Karpas-422 (cell line): ENCODE results near the gene GPR151. TPM values are rescaled to one million over a fixed set of nuclear protein-coding genes. Genes with fewer than 3 reads are reported as not detected.
A peak's percentile ranks its signal among the peaks of the same experiment; 100 is the strongest.

ENCODE experiments used
- DNase-seq: peaks from one replicate; pipeline ENCODE4 v3.0.0-alpha.2; 2015
- H2AFZ ChIP-seq: fragments of 200-600 bp; sonication (generic); 2 replicates; pipeline ENCODE4 v1.6.1; 2014; ENCODE audit warnings: antibody characterized with exemption, low read length, mixed read lengths
- H3K27ac ChIP-seq: fragments of 200-600 bp; sonication (generic); 2 replicates; pipeline ENCODE4 v1.5.1; 2014; ENCODE audit warnings: mild to moderate bottlenecking, low read length, moderate library complexity
- H3K27me3 ChIP-seq: fragments of 200-600 bp; sonication (generic); 2 replicates; pipeline ENCODE4 v1.6.1; 2014; ENCODE audit warnings: low read length, mixed read lengths
- H3K36me3 ChIP-seq: fragments of 200-600 bp; sonication (generic); 2 replicates; pipeline ENCODE4 v1.6.1; 2014; ENCODE audit warnings: low read length, mixed read lengths; ENCODE audit not compliant: insufficient read depth
- H3K4me1 ChIP-seq: fragments of 200-600 bp; sonication (generic); 2 replicates; pipeline ENCODE4 v1.6.1; 2014; ENCODE audit warnings: mild to moderate bottlenecking, low read length, mixed read lengths
- H3K4me2 ChIP-seq: fragments of 200-600 bp; sonication (generic); 2 replicates; pipeline ENCODE4 v1.6.1; 2014; ENCODE audit warnings: low read length, low read depth, mild to moderate bottlenecking; ENCODE audit not compliant: poor library complexity, severe bottlenecking
- H3K4me3 ChIP-seq: fragments of 200-600 bp; sonication (generic); 2 replicates; pipeline ENCODE4 v1.5.1; 2014; ENCODE audit warnings: mild to moderate bottlenecking, antibody characterized with exemption, low read length, mixed read lengths
- H3K79me2 ChIP-seq: fragments of 200-600 bp; sonication (generic); 2 replicates; pipeline ENCODE4 v1.6.1; 2014; ENCODE audit warnings: mild to moderate bottlenecking, low read length, mixed read lengths
- H3K9ac ChIP-seq: fragments of 200-600 bp; sonication (generic); 2 replicates; pipeline ENCODE4 v1.6.0; 2014; ENCODE audit warnings: low read length
- H3K9me2 ChIP-seq: fragments of 200-600 bp; sonication (generic), shearing (Covaris generic); replicated peaks from 2 replicates; pipeline ENCODE4 v1.6.0; 2014; ENCODE audit warnings: mild to moderate bottlenecking, low read length, moderate library complexity; ENCODE audit not compliant: insufficient read depth
- H3K9me3 ChIP-seq: fragments of 300-700, 200-600 bp; sonication (generic); 2 replicates; pipeline ENCODE4 v1.6.1; 2014; ENCODE audit warnings: low read length, mixed read lengths
- H4K20me1 ChIP-seq: fragments of 200-600 bp; sonication (generic); 2 replicates; pipeline ENCODE4 v1.6.1; 2014; ENCODE audit warnings: mild to moderate bottlenecking, antibody characterized with exemption, low read length, low read depth; ENCODE audit not compliant: insufficient read depth
- total RNA-seq: library from RNA; depleted of rRNA; stranded (reverse); fragments of >200 nt; shearing (Covaris generic); gene quantifications from 2 replicates; pipeline ENCODE4 v1.2.3, GENCODE V29; 2014; ENCODE audit warnings: low replicate concordance

Gene GPR151
- total RNA-seq, 1 experiment from 2014 or later, result not detected

DNA sequence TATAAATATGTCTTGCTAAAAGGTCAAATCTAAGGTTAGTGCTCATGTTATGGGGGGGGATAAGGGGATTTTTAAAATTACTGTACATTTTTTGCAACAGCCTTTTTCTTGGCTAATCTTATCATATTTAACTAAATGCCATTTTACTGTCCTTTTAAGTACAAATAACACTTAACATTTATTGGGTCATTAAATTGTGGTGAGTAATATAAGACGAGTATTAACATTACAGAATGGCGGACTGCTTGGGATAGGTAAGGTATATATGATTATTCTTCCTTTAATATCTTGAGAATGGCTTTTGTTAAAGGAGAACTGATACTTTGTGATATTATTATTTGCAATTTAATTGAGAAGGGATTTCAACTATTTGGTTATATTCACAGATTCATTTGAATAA lies 33.2 kb downstream of the GPR151 start:
- H3K9me2 ChIP-seq, result no peaks in the 10 kb centered on the region
- H3K27me3 ChIP-seq, result no peaks in the 10 kb centered on the region
- no peak overlapping the region for H2AFZ ChIP-seq
- no peak overlapping the region for H3K4me3 ChIP-seq
- H3K27ac ChIP-seq, result no peak overlapping the region
- peaks cover 65% of the 10 kb centered on the region for H3K79me2 ChIP-seq
- H3K4me1 ChIP-seq, result no peaks in the 10 kb centered on the region
- no peak overlapping the region for H3K9ac ChIP-seq
- H3K9me3 ChIP-seq, result no peaks in the 10 kb centered on the region
- H3K4me2 ChIP-seq, result no peak overlapping the region
- DNase-seq, result no peak
- H4K20me1 ChIP-seq, result no peaks in the 10 kb centered on the region
- peaks cover 85% of the 10 kb centered on the region for H3K36me3 ChIP-seq

DNA sequence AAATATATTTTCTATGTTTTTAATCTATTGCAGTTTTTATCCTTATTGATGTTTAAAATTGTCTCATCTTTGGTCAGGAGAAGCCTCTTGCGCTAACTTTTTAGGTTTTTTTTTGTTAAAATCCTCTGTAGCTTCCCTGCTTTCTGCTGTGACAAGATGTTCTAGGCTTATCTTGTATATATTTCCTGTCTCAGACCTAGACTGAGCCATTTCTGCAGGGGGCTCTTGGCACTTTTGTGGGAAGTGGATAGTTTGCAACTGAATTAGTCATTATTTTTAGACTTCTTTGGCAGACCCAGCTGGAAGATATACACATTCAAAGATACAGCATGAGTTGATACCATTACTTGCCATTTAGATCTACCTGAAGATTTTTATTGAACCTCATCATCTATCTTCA lies 40.1 kb downstream of the GPR151 start:
- H3K27me3 ChIP-seq, result no peaks in the 10 kb centered on the region
- no peak overlapping the region for H2AFZ ChIP-seq
- H3K4me3 ChIP-seq, result no peak overlapping the region
- no peaks in the 10 kb centered on the region for H3K9me3 ChIP-seq
- H3K27ac ChIP-seq, result no peak overlapping the region
- 0 out of 2 replicates have a peak, but pooled peaks cover 3% of the 10 kb centered on the region for H4K20me1 ChIP-seq
- peaks cover 3% of the 10 kb centered on the region; the same call in 1 of the 2 replicates for H3K4me1 ChIP-seq
- peaks cover 78% of the 10 kb centered on the region for H3K79me2 ChIP-seq
- H3K4me2 ChIP-seq, result no peak overlapping the region
- H3K36me3 ChIP-seq, result peaks cover 67% of the 10 kb centered on the region
- H3K9me2 ChIP-seq, result no peaks in the 10 kb centered on the region
- H3K9ac ChIP-seq, result no peak overlapping the region
- DNase-seq, result no peak

DNA sequence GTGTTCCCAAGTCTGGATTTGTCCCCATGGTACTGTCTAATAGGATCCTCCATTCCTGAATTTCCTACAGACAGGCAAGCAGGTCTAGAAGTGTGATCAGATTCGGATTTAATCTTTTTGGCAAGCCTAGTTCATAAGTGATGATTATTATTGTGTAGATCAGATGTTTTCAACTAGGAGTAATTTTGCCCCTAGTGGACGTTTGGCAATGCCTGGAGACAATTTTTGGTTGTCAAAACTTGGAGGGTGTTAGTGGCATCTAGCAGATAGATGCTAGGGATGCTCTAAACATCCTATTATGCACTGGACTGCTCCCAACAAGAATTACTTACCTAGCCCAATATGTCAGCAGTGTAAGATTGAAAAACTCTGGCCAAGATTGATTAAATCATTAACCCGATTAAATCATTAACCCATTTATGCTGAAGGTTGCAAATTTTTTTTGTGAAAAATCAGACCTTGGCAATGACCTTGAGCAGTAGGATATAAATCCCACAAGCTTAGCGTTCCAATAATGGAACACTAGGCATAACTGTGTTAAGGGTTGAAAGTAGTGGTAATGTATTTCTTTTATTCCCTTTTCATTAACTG lies 40.7 kb downstream of the GPR151 start:
- Histone ChIP-seq H3K27ac (no peak overlapping the region), H3K9me2 (no peaks in the 10 kb centered on the region), H3K4me2 (no peak overlapping the region), H3K27me3 (no peaks in the 10 kb centered on the region), H3K79me2 (peaks cover 79% of the 10 kb centered on the region), H3K4me3 (no peak overlapping the region), H3K9ac (no peak overlapping the region), H3K4me1 (peaks cover 3% of the 10 kb centered on the region; the same call in 1 of the 2 replicates), H4K20me1 (0 out of 2 replicates have a peak, but pooled peaks cover 3% of the 10 kb centered on the region), H3K36me3 (peaks cover 67% of the 10 kb centered on the region), H3K9me3 (no peaks in the 10 kb centered on the region), H2AFZ (no peak overlapping the region)
- DNase-seq, result peak; percentile 56

DNA sequence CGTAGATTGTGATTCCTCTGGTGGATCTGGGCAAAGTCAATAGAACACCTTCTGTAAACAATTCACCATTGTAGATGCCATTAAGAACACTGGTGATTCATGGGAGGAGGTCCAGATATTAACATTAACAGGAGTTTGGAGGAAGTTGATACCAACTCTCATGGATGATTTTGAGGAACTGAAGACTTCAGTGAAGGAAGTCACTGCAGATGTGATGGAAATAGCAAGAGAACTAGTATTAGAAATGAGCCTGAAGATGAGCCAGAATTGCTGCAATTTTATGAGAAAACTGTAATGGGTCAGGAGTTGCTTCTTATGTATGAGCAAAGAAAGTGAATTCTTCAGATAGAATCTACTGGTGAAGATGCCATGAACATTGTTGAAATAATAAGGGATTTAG lies 41.9 kb downstream of the GPR151 start:
- Histone ChIP-seq H3K27ac (no peak overlapping the region), H3K9ac (no peak overlapping the region), H3K9me2 (no peaks in the 10 kb centered on the region), H3K36me3 (peaks cover 65% of the 10 kb centered on the region), H3K4me1 (peaks cover 3% of the 10 kb centered on the region; the same call in 1 of the 2 replicates), H3K4me3 (no peak overlapping the region), H3K9me3 (no peaks in the 10 kb centered on the region), H4K20me1 (0 out of 2 replicates have a peak, but pooled peaks cover 3% of the 10 kb centered on the region), H3K79me2 (peaks cover 82% of the 10 kb centered on the region), H3K4me2 (no peak overlapping the region), H2AFZ (no peak overlapping the region), H3K27me3 (no peaks in the 10 kb centered on the region)
- no peak for DNase-seq

DNA sequence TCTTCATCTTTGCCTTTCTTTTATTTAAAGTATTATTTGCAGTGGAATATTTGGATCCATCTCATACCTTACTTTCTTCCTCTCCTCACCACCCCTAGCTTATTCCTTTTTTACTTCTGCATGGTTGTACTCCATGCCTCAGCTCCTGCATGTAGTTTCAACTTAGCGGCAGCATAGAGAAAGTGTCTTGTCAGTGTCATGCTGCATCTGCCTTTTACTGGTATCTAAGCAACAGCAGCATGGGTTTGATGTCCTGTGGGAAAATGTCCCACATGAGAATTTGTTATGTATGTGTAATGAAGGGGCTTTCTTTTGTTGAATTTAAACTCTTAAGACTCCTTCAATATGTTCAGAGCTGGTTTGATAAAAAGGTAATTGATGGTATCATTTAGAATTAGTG lies 48.2 kb downstream of the GPR151 start:
- Histone ChIP-seq H3K9ac (no peak overlapping the region), H3K36me3 (peaks cover 75% of the 10 kb centered on the region), H3K27me3 (no peaks in the 10 kb centered on the region), H2AFZ (no peak overlapping the region), H3K27ac (no peak overlapping the region), H4K20me1 (peaks cover 31% of the 10 kb centered on the region), H3K4me2 (no peak overlapping the region), H3K4me1 (no peaks in the 10 kb centered on the region), H3K4me3 (no peak overlapping the region), H3K9me3 (no peaks in the 10 kb centered on the region), H3K79me2 (peaks cover 85% of the 10 kb centered on the region), H3K9me2 (no peaks in the 10 kb centered on the region)
- DNase-seq, result no peak

DNA sequence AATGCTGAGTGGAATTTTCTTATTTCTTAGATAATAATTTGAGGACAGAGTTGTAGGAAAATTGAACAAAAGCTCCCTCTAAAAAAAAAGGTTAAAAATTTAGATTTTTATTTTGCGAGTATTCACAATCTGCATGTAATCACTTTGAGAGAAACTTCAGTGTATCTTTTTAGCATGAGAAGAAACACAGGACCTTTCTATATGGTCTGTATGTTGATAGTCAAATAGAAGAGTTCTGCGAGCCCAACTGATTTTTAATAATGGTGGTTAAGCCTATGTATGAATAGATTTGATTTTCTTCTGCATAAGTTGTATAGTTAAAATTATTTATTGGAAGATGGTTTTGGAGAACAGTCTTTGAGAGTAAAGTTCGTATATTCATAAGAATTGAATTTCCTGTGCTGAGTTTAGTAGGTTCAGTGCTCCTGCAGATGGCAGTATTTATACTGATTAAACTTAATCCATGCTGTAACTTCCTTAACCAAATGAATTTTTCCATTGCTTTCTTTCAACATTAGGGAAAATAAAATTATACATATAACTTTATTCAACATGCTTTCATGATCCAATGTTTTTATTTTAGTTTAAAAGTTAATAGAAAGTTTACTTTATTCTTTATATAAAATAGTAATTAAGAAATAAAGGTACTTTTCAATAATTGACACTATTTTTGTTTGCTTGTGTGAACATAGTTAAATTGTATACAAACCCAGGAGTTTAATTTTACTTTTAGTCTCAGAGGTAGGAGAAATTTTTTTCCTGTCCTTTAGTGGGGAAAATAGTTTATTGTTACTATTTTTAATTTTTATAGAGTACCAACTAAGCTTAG lies 49.3 kb downstream of the GPR151 start:
- peak; percentile 45 for DNase-seq
- Histone ChIP-seq H3K27me3 (no peaks in the 10 kb centered on the region), H3K9ac (no peak overlapping the region), H3K27ac (no peak overlapping the region), H3K4me1 (no peaks in the 10 kb centered on the region), H2AFZ (no peak overlapping the region), H3K36me3 (peaks cover 75% of the 10 kb centered on the region), H3K9me3 (no peaks in the 10 kb centered on the region), H4K20me1 (peaks cover 36% of the 10 kb centered on the region), H3K9me2 (no peaks in the 10 kb centered on the region), H3K4me3 (no peak overlapping the region), H3K4me2 (no peak overlapping the region), H3K79me2 (peaks cover 90% of the 10 kb centered on the region)

DNA sequence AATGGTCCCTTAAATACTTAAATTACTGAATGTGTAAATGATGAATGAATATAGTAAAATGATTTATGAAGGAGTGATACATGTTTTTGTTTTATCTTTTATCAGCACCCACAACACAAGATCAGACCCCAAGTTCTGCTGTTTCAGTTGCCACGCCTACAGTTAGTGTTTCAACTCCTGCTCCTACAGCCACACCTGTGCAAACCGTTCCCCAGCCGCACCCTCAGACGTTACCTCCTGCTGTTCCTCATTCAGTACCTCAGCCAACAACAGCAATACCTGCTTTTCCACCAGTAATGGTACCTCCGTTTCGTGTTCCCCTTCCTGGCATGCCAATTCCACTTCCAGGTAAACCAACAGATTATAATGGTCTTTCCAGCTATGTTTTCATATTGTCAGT lies 52.5 kb downstream of the GPR151 start:
- Histone ChIP-seq H3K9me3 (no peaks in the 10 kb centered on the region), H3K36me3 (peaks cover 74% of the 10 kb centered on the region), H3K4me2 (no peak overlapping the region), H3K27me3 (no peaks in the 10 kb centered on the region), H3K4me3 (no peak overlapping the region), H3K27ac (no peak overlapping the region), H3K4me1 (no peaks in the 10 kb centered on the region), H3K9me2 (no peaks in the 10 kb centered on the region), H3K9ac (no peak overlapping the region), H4K20me1 (peaks cover 50% of the 10 kb centered on the region), H2AFZ (no peak overlapping the region), H3K79me2 (peaks cover 98% of the 10 kb centered on the region)
- DNase-seq, result no peak
